Stomach (tissue), 9 donors: Measurements from ENCODE around the gene ZBTB46. TPM values are rescaled to one million over a fixed set of nuclear protein-coding genes. Genes with fewer than 3 reads are reported as not detected.

Source experiments
- DNase-seq, 2 donors: peaks; one replicate each; pipeline versions ENCODE4 v3.0.0 to v3.0.0-alpha.2; 2013 to 2019
- H3K27ac ChIP-seq, 5 donors: fragments of 200-600 bp in 4 of 5; sonication (generic) in 4 of 5; one replicate each; pipeline ENCODE4 v1.5.1; 2013 to 2019; ENCODE audit warnings: mild to moderate bottlenecking in 1 of 5, moderate library complexity in 1 of 5
- H3K27me3 ChIP-seq, 3 donors: fragments of 200-600 bp; sonication (generic); one replicate each; pipeline ENCODE4 v1.5.1; 2017 to 2019; ENCODE audit warnings: mixed run types in 1 of 3
- H3K36me3 ChIP-seq, 4 donors: fragments of 200-600 bp; sonication (generic); 1 replicate in 3 of 4; 2 replicates in 1 of 4; pipeline ENCODE4 v1.5.1; 2016 to 2019
- H3K4me1 ChIP-seq, 4 donors: fragments of 200-600 bp; sonication (generic); one replicate each; pipeline ENCODE4 v1.5.1; 2016 to 2019
- H3K4me3 ChIP-seq, 4 donors: fragments of 200-600 bp; sonication (generic) in 3 of 4; one replicate each; pipeline ENCODE4 v1.5.1; 2016 to 2019; ENCODE audit warnings: mild to moderate bottlenecking in 1 of 4
- H3K9me3 ChIP-seq, 4 donors: fragments of 200-600 bp; sonication (generic); one replicate each; pipeline ENCODE4 v1.5.1; 2016 to 2019
- EP300 ChIP-seq: sonication (generic); formaldehyde crosslinking; IDR thresholded peaks from one replicate; pipeline ENCODE4 v1.6.1; 2017; ENCODE audit warnings: antibody characterized with exemption
- POLR2A ChIP-seq, 4 donors: fragments of 450-650 bp; IDR thresholded peaks; one replicate each; pipeline ENCODE4 v1.6.1; 2016; ENCODE audit warnings: antibody characterized with exemption in 4 of 4, control low read depth in 2 of 4, mild to moderate bottlenecking in 1 of 4, moderate library complexity in 1 of 4
- POLR2AphosphoS5 ChIP-seq, 3 donors: sonication (generic); formaldehyde crosslinking; IDR thresholded peaks; one replicate each; pipeline ENCODE4 v1.6.1; 2016; ENCODE audit warnings: antibody characterized with exemption in 3 of 3
- WGBS, 5 donors: extraction: QIAGEN DNeasy Blood & Tissue Kit in 3 of 5; methylation state at CpG; one replicate each; pipeline versions ENCODE4 v1.1.5 to v1.1.7; 2013 to 2018; 5-methylcytosine and 5-hydroxymethylcytosine counted together
- intact Hi-C: fragments of 100-400 bp; cut with DNase I; formaldehyde crosslinking; loops from one replicate; pipeline ENCODE4 v1.15.1; 2023; ENCODE audit warnings: low total_unique reads
- polyA plus RNA-seq, 3 donors: library from polyadenylated mRNA; stranded (reverse); fragments of 200-250 nt; gene quantifications; one replicate each; pipeline ENCODE4 v1.2.3, GENCODE V29; 2013
- total RNA-seq, 5 donors: library from RNA; depleted of rRNA; stranded (reverse); fragments of >200 nt; gene quantifications; one replicate each; pipeline versions ENCODE4 v1.1.0 to v1.2.3, GENCODE V29; 2014 to 2016
- TF ChIP-seq, protein P1 (sequence below), 7 experiments: fragments of 450-650 bp in 4 of 7; fragments of 200-600 bp in 3 of 7; sonication (generic) in 3 of 7; IDR thresholded peaks; one replicate each; pipeline ENCODE4 v1.5.1; 2016 to 2019; ENCODE audit warnings: antibody characterized with exemption in 7 of 7, control low read depth in 2 of 7, mild to moderate bottlenecking in 1 of 7
- donor health status: healthy with polysubstance abuse.
- donor health status: Bipolar disorder and iron deficiency.
- donor health status: healthy.

The ZBTB46 gene
- total and polyA plus RNA-seq, 8 donors, result 0.58 to 13.4 (median 2.5) TPM

GRCh38 chr20:63861981-63862901 lies 31.2 kb upstream of the ZBTB46 start:
- 96 to 97% (median 97%) methylated on average over 63 to 95 of the region's 95 CpGs for WGBS, 5 donors
- intact Hi-C loops, result no loop called here
- Histone ChIP-seq H3K4me1 (peaks cover 37 to 71% (median 59%) of the 10 kb centered on the region in 4 donors), H3K4me3 (no peak overlapping the region), H3K9me3 (no peaks in the 10 kb centered on the region), H3K27me3 (peaks cover 0 to 15% (median 10%) of the 10 kb centered on the region in 3 donors), H3K36me3 (peaks cover 0 to 25% (median 17%) of the 10 kb centered on the region in 4 donors), H3K27ac (no peak overlapping the region)
- TF ChIP-seq POLR2AphosphoS5 (IDR thresholded peaks at IDR 0.05) (no peak), POLR2A (IDR thresholded peaks at IDR 0.05) (no peak), EP300 (no peak)
- TF ChIP-seq, protein P1, sequence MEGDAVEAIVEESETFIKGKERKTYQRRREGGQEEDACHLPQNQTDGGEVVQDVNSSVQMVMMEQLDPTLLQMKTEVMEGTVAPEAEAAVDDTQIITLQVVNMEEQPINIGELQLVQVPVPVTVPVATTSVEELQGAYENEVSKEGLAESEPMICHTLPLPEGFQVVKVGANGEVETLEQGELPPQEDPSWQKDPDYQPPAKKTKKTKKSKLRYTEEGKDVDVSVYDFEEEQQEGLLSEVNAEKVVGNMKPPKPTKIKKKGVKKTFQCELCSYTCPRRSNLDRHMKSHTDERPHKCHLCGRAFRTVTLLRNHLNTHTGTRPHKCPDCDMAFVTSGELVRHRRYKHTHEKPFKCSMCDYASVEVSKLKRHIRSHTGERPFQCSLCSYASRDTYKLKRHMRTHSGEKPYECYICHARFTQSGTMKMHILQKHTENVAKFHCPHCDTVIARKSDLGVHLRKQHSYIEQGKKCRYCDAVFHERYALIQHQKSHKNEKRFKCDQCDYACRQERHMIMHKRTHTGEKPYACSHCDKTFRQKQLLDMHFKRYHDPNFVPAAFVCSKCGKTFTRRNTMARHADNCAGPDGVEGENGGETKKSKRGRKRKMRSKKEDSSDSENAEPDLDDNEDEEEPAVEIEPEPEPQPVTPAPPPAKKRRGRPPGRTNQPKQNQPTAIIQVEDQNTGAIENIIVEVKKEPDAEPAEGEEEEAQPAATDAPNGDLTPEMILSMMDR (IDR thresholded peaks at IDR 0.05), result no peak
- no peak for DNase-seq

DNA sequence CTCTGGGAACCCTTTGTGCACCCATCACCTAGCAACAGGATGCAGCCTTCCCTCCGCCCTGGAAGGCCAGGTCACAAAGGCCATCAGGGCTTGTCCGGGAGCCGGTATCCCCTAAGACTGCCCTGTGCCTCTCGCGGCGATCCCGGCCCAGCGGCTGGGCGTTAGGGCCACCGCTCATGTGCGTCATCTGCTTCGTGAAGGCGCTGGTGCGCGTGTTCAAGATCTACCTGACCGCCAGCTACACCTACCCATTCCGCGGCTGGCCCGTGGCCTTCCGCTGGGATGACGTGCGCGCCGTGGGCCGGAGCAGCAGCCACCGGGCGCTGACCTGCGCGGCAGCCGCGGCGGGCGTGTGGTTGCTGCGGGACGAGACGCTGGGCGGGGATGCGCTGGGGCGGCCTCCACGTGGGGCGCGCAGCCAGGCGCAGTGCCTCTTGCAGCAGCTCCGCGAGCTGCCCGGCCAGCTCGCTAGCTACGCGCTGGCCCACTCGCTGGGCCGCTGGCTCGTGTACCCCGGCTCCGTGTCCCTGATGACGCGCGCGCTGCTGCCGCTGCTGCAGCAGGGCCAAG lies 30.4 kb upstream of the ZBTB46 start, which contains the start of gene ABHD16B:
TSS of gene ABHD16B (plus strand) at position 134 of the 570 bp plus-strand sequence. CDS start at position 177, 43 bp downstream.
- no peak for DNase-seq
- H3K27ac ChIP-seq, result peak within 1 kb of the TSS in 1 of 5 donors; percentile 29
- WGBS, 5 donors, result 95 to 97% (median 96%) methylated on average over 40 to 59 of the region's 59 CpGs
- peaks cover 33 to 64% (median 57%) of the 10 kb centered on the region in 4 donors for H3K4me1 ChIP-seq
- intact Hi-C loops, result no loop called here
- H3K9me3 ChIP-seq, result no peaks in the 10 kb centered on the region
- TF ChIP-seq EP300 (no peak), POLR2A (IDR thresholded peaks at IDR 0.05) (no peak), POLR2AphosphoS5 (IDR thresholded peaks at IDR 0.05) (no peak)
- TF ChIP-seq, protein P1 (IDR thresholded peaks at IDR 0.05), result no peak
- no peak within 1 kb of the TSS for H3K4me3 ChIP-seq
- H3K36me3 ChIP-seq, result peaks cover 0 to 25% (median 17%) of the 10 kb centered on the region in 4 donors
- H3K27me3 ChIP-seq, result peaks cover 0 to 23% (median 10%) of the 10 kb centered on the region in 3 donors

- TF ChIP-seq EP300 (no peak), POLR2AphosphoS5 (IDR thresholded peaks at IDR 0.05) (no peak), POLR2A (IDR thresholded peaks at IDR 0.05) (no peak)
- TF ChIP-seq, protein P1 (IDR thresholded peaks at IDR 0.05), result no peak
- DNase-seq, result no peak
- H3K27ac ChIP-seq, result peak overlapping the region in 1 of 5 donors; percentile 29
- H3K9me3 ChIP-seq, result no peaks in the 10 kb centered on the region
- 65 to 72% (median 68%) methylated on average over 17 of the region's 17 CpGs for WGBS, 5 donors
- peaks cover 0 to 33% (median 16%) of the 10 kb centered on the region in 3 donors for H3K27me3 ChIP-seq
- H3K36me3 ChIP-seq, result peaks cover 0 to 25% (median 17%) of the 10 kb centered on the region in 4 donors
- no peak overlapping the region for H3K4me3 ChIP-seq
- intact Hi-C loops, result no loop called here
- peaks cover 25 to 60% (median 57%) of the 10 kb centered on the region in 4 donors for H3K4me1 ChIP-seq
Measured at GRCh38 chr20:63860325-63861051, 29.4 kb upstream of the ZBTB46 start.
